SK-N-SH (cell line): ENCODE data around the gene KMT2E. TPM values are rescaled to one million over a fixed set of nuclear protein-coding genes. Genes with fewer than 3 reads are reported as not detected.

Experiments used
- CTCF ChIA-PET: fragments of 300-600, 350-600 bp; formaldehyde crosslinking; extraction: SDS; loops from one replicate; lab custom pipeline; 2021; lab: Yijun Ruan, JAX
- POLR2A ChIA-PET: fragments of 350-600 bp; sonication (Branson Sonifier 250); formaldehyde crosslinking; extraction: SDS; loops from one replicate; lab custom pipeline; 2020; ENCODE audit warnings: antibody characterized with exemption, inconsistent platforms; lab: Yijun Ruan, JAX
- DNase-seq: peaks from one replicate; pipeline ENCODE4 v3.0.0; 2012
- H2AFZ ChIP-seq: fragments of 200-600 bp; sonication (generic); 2 replicates; pipeline ENCODE4 v1.8.1; 2016; ENCODE audit warnings: antibody characterized with exemption, mild to moderate bottlenecking, low read depth
- H3F3A ChIP-seq: fragments of 200-600 bp; sonication (generic); replicated peaks from 2 replicates; pipeline ENCODE3; 2016; ENCODE audit warnings: antibody characterized with exemption, mild to moderate bottlenecking; ENCODE audit not compliant: insufficient read depth
- H3K27ac ChIP-seq, 2 experiments: fragments of 200-500 bp in 1 of 2; fragments of 200-600 bp in 1 of 2; sonication (Bioruptor generic) in 1 of 2; sonication (generic), shearing (Covaris generic) in 1 of 2; 2 replicates each; pipeline versions ENCODE4 v1.5.1 to v1.6.1; 2014 to 2016; ENCODE audit warnings: low read depth in 2 of 2, inconsistent platforms in 1 of 2, low read length in 1 of 2, mild to moderate bottlenecking in 1 of 2, mixed read lengths in 1 of 2
- H3K27me3 ChIP-seq: fragments of 200-600 bp; sonication (generic), shearing (Covaris generic); 2 replicates; pipeline ENCODE4 v1.6.1; 2016; ENCODE audit warnings: mixed run types; ENCODE audit not compliant: insufficient read depth
- H3K36me3 ChIP-seq, 2 experiments: fragments of 200-500 bp in 1 of 2; fragments of 200-600 bp in 1 of 2; sonication (Bioruptor generic) in 1 of 2; sonication (generic) in 1 of 2; replicated peaks in 1 of 2; 2 replicates each; pipeline versions ENCODE3 to v1.5.1; 2014 to 2016; ENCODE audit warnings: low read length in 1 of 2, mild to moderate bottlenecking in 1 of 2; ENCODE audit not compliant: insufficient read depth in 2 of 2, control insufficient read depth in 1 of 2
- H3K4me1 ChIP-seq, 2 experiments: fragments of 200-500 bp in 1 of 2; fragments of 200-600 bp in 1 of 2; sonication (Bioruptor generic) in 1 of 2; sonication (generic), shearing (Covaris generic) in 1 of 2; 2 replicates each; pipeline versions ENCODE4 v1.5.1 to v1.6.1; 2014 to 2016; ENCODE audit warnings: low read depth in 1 of 2, low read length in 1 of 2, mixed run types in 1 of 2; ENCODE audit not compliant: insufficient read depth in 2 of 2, control insufficient read depth in 1 of 2
- H3K4me2 ChIP-seq: fragments of 200-600 bp; sonication (generic), shearing (Covaris generic); 2 replicates; pipeline ENCODE4 v1.6.1; 2017; ENCODE audit warnings: mixed run types
- H3K4me3 ChIP-seq, 2 experiments: fragments of 200-500 bp in 1 of 2; fragments of 200-600 bp in 1 of 2; sonication (Bioruptor generic) in 1 of 2; sonication (generic), shearing (Covaris generic) in 1 of 2; 2 replicates each; pipeline versions ENCODE4 v1.5.1 to v1.8.1; 2014 to 2016; ENCODE audit warnings: low read depth in 2 of 2, inconsistent platforms in 1 of 2, low read length in 1 of 2, mild to moderate bottlenecking in 1 of 2, mixed read lengths in 1 of 2, moderate library complexity in 1 of 2
- H3K79me2 ChIP-seq: fragments of 200-600 bp; sonication (generic); 2 replicates; pipeline ENCODE4 v1.8.1; 2017; ENCODE audit warnings: mild to moderate bottlenecking; ENCODE audit not compliant: insufficient read depth
- H3K9ac ChIP-seq: fragments of 200-600 bp; sonication (generic); 2 replicates; pipeline ENCODE4 v1.6.1; 2017; ENCODE audit warnings: mixed run types
- H3K9me2 ChIP-seq: fragments of 200-600 bp; sonication (generic); 2 replicates; pipeline ENCODE4 v1.6.1; 2017; ENCODE audit warnings: mixed run types
- H3K9me3 ChIP-seq: fragments of 200-600 bp; sonication (generic); 2 replicates; pipeline ENCODE4 v1.6.1; 2017; ENCODE audit warnings: mixed run types, mild to moderate bottlenecking, moderate library complexity
- H4K20me1 ChIP-seq: fragments of 200-600 bp; sonication (generic); 2 replicates; pipeline ENCODE4 v1.6.1; 2017; ENCODE audit warnings: mild to moderate bottlenecking, mixed run types; ENCODE audit not compliant: insufficient read depth
- CTCF ChIP-seq: fragments of 200-600 bp; sonication (generic); IDR thresholded peaks from 2 replicates; pipeline ENCODE4 v1.6.1; 2017; ENCODE audit warnings: antibody characterized with exemption, mild to moderate bottlenecking, moderate library complexity
- ELF1 ChIP-seq: IDR thresholded peaks from 2 replicates; pipeline ENCODE4 v1.4.0; 2012
- EP300 ChIP-seq, 2 experiments: IDR thresholded peaks; 2 replicates each; pipeline versions ENCODE4 v1.4.0 to v1.6.1; 2012; ENCODE audit warnings: borderline replicate concordance in 1 of 2, low read depth in 1 of 2, low read length in 1 of 2
- FOSL2 ChIP-seq: IDR thresholded peaks from 2 replicates; pipeline ENCODE4 v1.4.0; 2012; ENCODE audit warnings: low read depth, mild to moderate bottlenecking, moderate library complexity, borderline replicate concordance
- FOXM1 ChIP-seq: IDR thresholded peaks from 2 replicates; pipeline ENCODE4 v1.4.0; 2012; ENCODE audit warnings: low read depth, mild to moderate bottlenecking
- GATA2 ChIP-seq: sonication (generic); formaldehyde crosslinking; IDR thresholded peaks from 2 replicates; pipeline ENCODE4 v1.5.0; 2020; ENCODE audit warnings: mild to moderate bottlenecking, missing genetic modification reagents
- MAX ChIP-seq: IDR thresholded peaks from 2 replicates; pipeline ENCODE4 v1.4.0; 2012; ENCODE audit warnings: low read depth
- MEF2A ChIP-seq: IDR thresholded peaks from 2 replicates; pipeline ENCODE4 v1.4.0; 2012; ENCODE audit warnings: low read depth, borderline replicate concordance
- NFIC ChIP-seq: IDR thresholded peaks from 2 replicates; pipeline ENCODE4 v1.4.0; 2012; ENCODE audit warnings: borderline replicate concordance
- NRF1 ChIP-seq: IDR thresholded peaks from 2 replicates; pipeline ENCODE4 v1.6.1; 2012; ENCODE audit warnings: low read depth, mild to moderate bottlenecking, low read length
- RAD21 ChIP-seq: IDR thresholded peaks from 2 replicates; pipeline ENCODE4 v1.6.1; 2012; ENCODE audit warnings: mild to moderate bottlenecking, low read length
- RXRA ChIP-seq: IDR thresholded peaks from 2 replicates; pipeline ENCODE4 v1.4.0; 2012; ENCODE audit warnings: low read depth, mild to moderate bottlenecking, borderline replicate concordance
- SMC3 ChIP-seq: IDR thresholded peaks from 2 replicates; pipeline ENCODE4 v1.6.1; 2012; ENCODE audit warnings: low read depth, low read length, improper control_type of control experiment
- TAF1 ChIP-seq: IDR thresholded peaks from 2 replicates; pipeline ENCODE4 v1.6.1; 2012; ENCODE audit warnings: low read depth, mild to moderate bottlenecking, low read length, moderate library complexity, borderline replicate concordance
- USF1 ChIP-seq: IDR thresholded peaks from 2 replicates; pipeline ENCODE4 v1.4.0; 2012; ENCODE audit warnings: low read depth, borderline replicate concordance
- YY1 ChIP-seq: IDR thresholded peaks from 2 replicates; pipeline ENCODE4 v1.4.0; 2012; ENCODE audit warnings: low read depth, mild to moderate bottlenecking
- ZBTB33 ChIP-seq: IDR thresholded peaks from 2 replicates; pipeline ENCODE4 v1.4.0; 2012; ENCODE audit warnings: low read depth, borderline replicate concordance
- WGBS: methylation state at CpG from one replicate; pipeline ENCODE4 v1.1.6; 2017; ENCODE audit warnings: low lambda C conversion rate; 5-methylcytosine and 5-hydroxymethylcytosine counted together
- polyA plus RNA-seq, 3 experiments: library from polyadenylated mRNA; depleted of rRNA; stranded (reverse); fragments of >200 nt; gene quantifications; 2 replicates each; pipeline ENCODE4 v1.2.3, GENCODE V29; 2012
- TF ChIP-seq, protein P1 (sequence below): fragments of 150-350 bp; IDR thresholded peaks from 2 replicates; pipeline ENCODE4 v1.6.1; 2016; ENCODE audit warnings: mild to moderate bottlenecking, low read depth, low read length
- TF ChIP-seq, protein P2 (sequence below): fragments of 150-350 bp; IDR thresholded peaks from 2 replicates; pipeline ENCODE4 v1.6.1; 2017; ENCODE audit warnings: antibody characterized with exemption, low read length, low read depth, borderline replicate concordance
- TF ChIP-seq, protein P3 (sequence below): IDR thresholded peaks from 2 replicates; pipeline ENCODE4 v1.6.1; 2012; ENCODE audit warnings: mild to moderate bottlenecking, low read depth, low read length, moderate library complexity

The KMT2E gene
- polyA plus RNA-seq, 1 of the 3 experiments (the other 2 are of a cell fraction), result 6.4 TPM

DNA sequence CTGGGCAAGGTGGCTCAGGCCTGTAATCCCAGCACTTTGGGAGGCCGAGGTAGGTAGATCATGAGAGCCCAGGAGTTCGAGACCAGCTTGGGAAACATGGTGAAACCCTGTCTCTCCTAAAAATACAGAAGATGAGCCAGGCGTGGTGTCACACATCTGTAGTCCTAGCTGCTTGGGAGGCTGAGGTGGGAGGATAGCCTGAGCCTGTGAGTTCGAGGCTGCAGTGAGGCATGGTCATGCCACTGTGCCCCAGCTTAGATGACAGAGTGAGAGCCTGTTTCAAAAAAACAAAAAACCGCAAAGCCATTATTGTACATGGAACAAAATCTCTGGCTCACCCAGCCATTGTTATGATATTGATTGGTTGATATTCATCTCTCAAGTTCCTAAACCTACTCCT, 53.7 kb downstream of the KMT2E start:
- Histone ChIP-seq H3K27ac (no peak overlapping the region), H3K4me3 (no peak overlapping the region), H3K4me2 (no peak overlapping the region), H3F3A (peaks cover 22% of the 10 kb centered on the region), H2AFZ (no peak overlapping the region), H3K9ac (no peak overlapping the region), H4K20me1 (peaks cover 15% of the 10 kb centered on the region; the same call in 1 of the 2 replicates), H3K27me3 (no peaks in the 10 kb centered on the region), H3K9me3 (no peaks in the 10 kb centered on the region), H3K79me2 (peaks cover 90% of the 10 kb centered on the region), H3K4me1 (no peaks in the 10 kb centered on the region; a peak in 1 of 4 replicates), H3K36me3 (peaks cover 70 to 87% of the 10 kb centered on the region in 2 experiments), H3K9me2 (no peaks in the 10 kb centered on the region)
- DNase-seq, result no peak
- WGBS, result 97% methylated on average over 5 of the region's 5 CpGs
- TF ChIP-seq, protein P1, sequence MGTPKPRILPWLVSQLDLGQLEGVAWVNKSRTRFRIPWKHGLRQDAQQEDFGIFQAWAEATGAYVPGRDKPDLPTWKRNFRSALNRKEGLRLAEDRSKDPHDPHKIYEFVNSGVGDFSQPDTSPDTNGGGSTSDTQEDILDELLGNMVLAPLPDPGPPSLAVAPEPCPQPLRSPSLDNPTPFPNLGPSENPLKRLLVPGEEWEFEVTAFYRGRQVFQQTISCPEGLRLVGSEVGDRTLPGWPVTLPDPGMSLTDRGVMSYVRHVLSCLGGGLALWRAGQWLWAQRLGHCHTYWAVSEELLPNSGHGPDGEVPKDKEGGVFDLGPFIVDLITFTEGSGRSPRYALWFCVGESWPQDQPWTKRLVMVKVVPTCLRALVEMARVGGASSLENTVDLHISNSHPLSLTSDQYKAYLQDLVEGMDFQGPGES, result no peak
- TF ChIP-seq NFIC (no peak), NRF1 (no peak), GATA2 (CRISPR knock-in tag) (no peak), MAX (no peak), RXRA (no peak), ZBTB33 (no peak), ELF1 (no peak), FOXM1 (no peak), SMC3 (no peak), RAD21 (no peak), EP300 (IDR thresholded peaks at IDR 0.05; ENCODE audit: borderline replicate concordance in 1 of 2, low read depth in 1 of 2, low read length in 1 of 2) (no peak), USF1 (no peak), TAF1 (no peak), YY1 (no peak), MEF2A (no peak), CTCF (no peak), FOSL2 (no peak)
- TF ChIP-seq, protein P2, sequence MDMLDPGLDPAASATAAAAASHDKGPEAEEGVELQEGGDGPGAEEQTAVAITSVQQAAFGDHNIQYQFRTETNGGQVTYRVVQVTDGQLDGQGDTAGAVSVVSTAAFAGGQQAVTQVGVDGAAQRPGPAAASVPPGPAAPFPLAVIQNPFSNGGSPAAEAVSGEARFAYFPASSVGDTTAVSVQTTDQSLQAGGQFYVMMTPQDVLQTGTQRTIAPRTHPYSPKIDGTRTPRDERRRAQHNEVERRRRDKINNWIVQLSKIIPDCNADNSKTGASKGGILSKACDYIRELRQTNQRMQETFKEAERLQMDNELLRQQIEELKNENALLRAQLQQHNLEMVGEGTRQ, result no peak
- TF ChIP-seq, protein P3, sequence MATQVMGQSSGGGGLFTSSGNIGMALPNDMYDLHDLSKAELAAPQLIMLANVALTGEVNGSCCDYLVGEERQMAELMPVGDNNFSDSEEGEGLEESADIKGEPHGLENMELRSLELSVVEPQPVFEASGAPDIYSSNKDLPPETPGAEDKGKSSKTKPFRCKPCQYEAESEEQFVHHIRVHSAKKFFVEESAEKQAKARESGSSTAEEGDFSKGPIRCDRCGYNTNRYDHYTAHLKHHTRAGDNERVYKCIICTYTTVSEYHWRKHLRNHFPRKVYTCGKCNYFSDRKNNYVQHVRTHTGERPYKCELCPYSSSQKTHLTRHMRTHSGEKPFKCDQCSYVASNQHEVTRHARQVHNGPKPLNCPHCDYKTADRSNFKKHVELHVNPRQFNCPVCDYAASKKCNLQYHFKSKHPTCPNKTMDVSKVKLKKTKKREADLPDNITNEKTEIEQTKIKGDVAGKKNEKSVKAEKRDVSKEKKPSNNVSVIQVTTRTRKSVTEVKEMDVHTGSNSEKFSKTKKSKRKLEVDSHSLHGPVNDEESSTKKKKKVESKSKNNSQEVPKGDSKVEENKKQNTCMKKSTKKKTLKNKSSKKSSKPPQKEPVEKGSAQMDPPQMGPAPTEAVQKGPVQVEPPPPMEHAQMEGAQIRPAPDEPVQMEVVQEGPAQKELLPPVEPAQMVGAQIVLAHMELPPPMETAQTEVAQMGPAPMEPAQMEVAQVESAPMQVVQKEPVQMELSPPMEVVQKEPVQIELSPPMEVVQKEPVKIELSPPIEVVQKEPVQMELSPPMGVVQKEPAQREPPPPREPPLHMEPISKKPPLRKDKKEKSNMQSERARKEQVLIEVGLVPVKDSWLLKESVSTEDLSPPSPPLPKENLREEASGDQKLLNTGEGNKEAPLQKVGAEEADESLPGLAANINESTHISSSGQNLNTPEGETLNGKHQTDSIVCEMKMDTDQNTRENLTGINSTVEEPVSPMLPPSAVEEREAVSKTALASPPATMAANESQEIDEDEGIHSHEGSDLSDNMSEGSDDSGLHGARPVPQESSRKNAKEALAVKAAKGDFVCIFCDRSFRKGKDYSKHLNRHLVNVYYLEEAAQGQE, result no peak
- CTCF ChIA-PET, result interaction anchor here (1.0 kb wide), 1 partner anchor 15 kb away, joined by 5 read pairs; no protein-coding TSS in a partner anchor
- POLR2A ChIA-PET, result interaction anchor here (0.7 kb wide), 1 partner anchor 744 kb away, joined by 7 read pairs; no protein-coding TSS in a partner anchor
